WTC11 (cell line): ENCODE data around the gene HS3ST3A1.

Experiments
- JUN ChIP-seq: sonication (generic); formaldehyde crosslinking; IDR thresholded peaks from 2 replicates; pipeline ENCODE4 v1.8.0; 2023; ENCODE audit warnings: mild to moderate bottlenecking, missing genetic modification reagents
- NFYB ChIP-seq: sonication (generic); formaldehyde crosslinking; conservative IDR thresholded peaks from 2 replicates; pipeline ENCODE4 v1.8.0; 2022; ENCODE audit warnings: low read depth, missing genetic modification reagents
- NR1H2 ChIP-seq: sonication (generic); formaldehyde crosslinking; IDR thresholded peaks from 2 replicates; pipeline ENCODE4 v1.9.0; 2021; ENCODE audit warnings: mild to moderate bottlenecking, moderate library complexity, missing genetic modification reagents
- OVOL2 ChIP-seq: fragments of 250-450 bp; sonication (Bioruptor Pico); IDR thresholded peaks from 2 replicates; pipeline ENCODE4 v1.9.0; 2021; ENCODE audit warnings: mild to moderate bottlenecking, borderline replicate concordance
- RELA ChIP-seq: sonication (generic); formaldehyde crosslinking; IDR thresholded peaks from 2 replicates; pipeline ENCODE4 v1.8.1; 2022; ENCODE audit warnings: missing genetic modification reagents, mild to moderate bottlenecking, borderline replicate concordance
- SP1 ChIP-seq: sonication (generic); formaldehyde crosslinking; conservative IDR thresholded peaks from 2 replicates; pipeline ENCODE4 v1.8.1; 2022; ENCODE audit warnings: missing genetic modification reagents
- TP53 ChIP-seq: sonication (generic); formaldehyde crosslinking; IDR thresholded peaks from 2 replicates; pipeline ENCODE4 v1.8.1; 2023; ENCODE audit warnings: mild to moderate bottlenecking, missing genetic modification reagents
- USF2 ChIP-seq: sonication (generic); formaldehyde crosslinking; IDR thresholded peaks from 2 replicates; pipeline ENCODE4 v1.8.1; 2023; ENCODE audit warnings: mild to moderate bottlenecking, missing genetic modification reagents, moderate library complexity
- TF ChIP-seq, protein P1 (sequence below): fragments of 200-600 bp; IDR thresholded peaks from 2 replicates; pipeline ENCODE4 v1.8.0; 2022; ENCODE audit warnings: antibody characterized with exemption
- TF ChIP-seq, protein P2 (sequence below): sonication (generic); formaldehyde crosslinking; IDR thresholded peaks from 2 replicates; pipeline ENCODE4 v1.8.1; 2022; ENCODE audit warnings: missing genetic modification reagents, borderline replicate concordance

- no peak for TF ChIP-seq RELA
- TF ChIP-seq OVOL2: no peak
- TF ChIP-seq, protein P1, sequence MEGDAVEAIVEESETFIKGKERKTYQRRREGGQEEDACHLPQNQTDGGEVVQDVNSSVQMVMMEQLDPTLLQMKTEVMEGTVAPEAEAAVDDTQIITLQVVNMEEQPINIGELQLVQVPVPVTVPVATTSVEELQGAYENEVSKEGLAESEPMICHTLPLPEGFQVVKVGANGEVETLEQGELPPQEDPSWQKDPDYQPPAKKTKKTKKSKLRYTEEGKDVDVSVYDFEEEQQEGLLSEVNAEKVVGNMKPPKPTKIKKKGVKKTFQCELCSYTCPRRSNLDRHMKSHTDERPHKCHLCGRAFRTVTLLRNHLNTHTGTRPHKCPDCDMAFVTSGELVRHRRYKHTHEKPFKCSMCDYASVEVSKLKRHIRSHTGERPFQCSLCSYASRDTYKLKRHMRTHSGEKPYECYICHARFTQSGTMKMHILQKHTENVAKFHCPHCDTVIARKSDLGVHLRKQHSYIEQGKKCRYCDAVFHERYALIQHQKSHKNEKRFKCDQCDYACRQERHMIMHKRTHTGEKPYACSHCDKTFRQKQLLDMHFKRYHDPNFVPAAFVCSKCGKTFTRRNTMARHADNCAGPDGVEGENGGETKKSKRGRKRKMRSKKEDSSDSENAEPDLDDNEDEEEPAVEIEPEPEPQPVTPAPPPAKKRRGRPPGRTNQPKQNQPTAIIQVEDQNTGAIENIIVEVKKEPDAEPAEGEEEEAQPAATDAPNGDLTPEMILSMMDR: no peak
- TF ChIP-seq JUN (CRISPR knock-in tag): no peak
- TF ChIP-seq, protein P2, sequence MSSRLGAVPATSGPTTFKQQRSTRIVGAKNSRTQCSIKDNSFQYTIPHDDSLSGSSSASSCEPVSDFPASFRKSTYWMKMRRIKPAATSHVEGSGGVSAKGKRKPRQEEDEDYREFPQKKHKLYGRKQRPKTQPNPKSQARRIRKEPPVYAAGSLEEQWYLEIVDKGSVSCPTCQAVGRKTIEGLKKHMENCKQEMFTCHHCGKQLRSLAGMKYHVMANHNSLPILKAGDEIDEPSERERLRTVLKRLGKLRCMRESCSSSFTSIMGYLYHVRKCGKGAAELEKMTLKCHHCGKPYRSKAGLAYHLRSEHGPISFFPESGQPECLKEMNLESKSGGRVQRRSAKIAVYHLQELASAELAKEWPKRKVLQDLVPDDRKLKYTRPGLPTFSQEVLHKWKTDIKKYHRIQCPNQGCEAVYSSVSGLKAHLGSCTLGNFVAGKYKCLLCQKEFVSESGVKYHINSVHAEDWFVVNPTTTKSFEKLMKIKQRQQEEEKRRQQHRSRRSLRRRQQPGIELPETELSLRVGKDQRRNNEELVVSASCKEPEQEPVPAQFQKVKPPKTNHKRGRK (CRISPR knock-in tag): no peak
- no peak for TF ChIP-seq SP1
- no peak for TF ChIP-seq USF2 (CRISPR knock-in tag)
- no peak for TF ChIP-seq NFYB (CRISPR knock-in tag)
- no peak for TF ChIP-seq TP53 (CRISPR knock-in tag)
- TF ChIP-seq NR1H2 (CRISPR knock-in tag): no peak
These were observed 17.6 kb downstream of the HS3ST3A1 start for GRCh38 chr17:13583996-13584700.
